K562 (cell line): ENCODE data around the gene ZNHIT2. TPM values are rescaled to one million over a fixed set of nuclear protein-coding genes. Genes with fewer than 3 reads are reported as not detected.

ENCODE experiments used
- ARHGAP35 ChIP-seq: fragments of 450-650 bp; IDR thresholded peaks from 2 replicates; pipeline ENCODE4 v1.6.1; 2018; ENCODE audit not compliant: partially characterized antibody
- CAMTA2 ChIP-seq: fragments of 250-450 bp; sonication (Bioruptor Pico); conservative IDR thresholded peaks from 2 replicates; pipeline ENCODE4 v1.5.1; 2022
- CBFA2T2 ChIP-seq: fragments of 450-650 bp; conservative IDR thresholded peaks from 2 replicates; pipeline ENCODE4 v1.6.1; 2017; ENCODE audit warnings: mild to moderate bottlenecking
- CCNT2 ChIP-seq: IDR thresholded peaks from 2 replicates; pipeline ENCODE4 v1.6.1; 2011; ENCODE audit warnings: borderline replicate concordance, low read depth, mild to moderate bottlenecking, moderate library complexity, mixed read lengths, low read length; ENCODE audit not compliant: insufficient read length; ENCODE audit errors: extremely low read depth
- DLX4 ChIP-seq: fragments of 250-450 bp; sonication (Bioruptor Pico); IDR thresholded peaks from 2 replicates; pipeline ENCODE4 v1.6.1; 2021; ENCODE audit warnings: mild to moderate bottlenecking
- DNMT1 ChIP-seq: fragments of 450-650 bp; IDR thresholded peaks from 2 replicates; pipeline ENCODE4 v1.6.1; 2016; ENCODE audit warnings: antibody characterized with exemption, mild to moderate bottlenecking
- ERF ChIP-seq: fragments of 450-650 bp; formaldehyde crosslinking; IDR thresholded peaks from 2 replicates; pipeline ENCODE4 v1.4.0; 2020; ENCODE audit warnings: mild to moderate bottlenecking, mixed read lengths
- HES1 ChIP-seq: fragments of 450-650 bp; IDR thresholded peaks from 2 replicates; pipeline ENCODE4 v1.6.1; 2016; ENCODE audit warnings: low read depth, mild to moderate bottlenecking, moderate library complexity
- IRF1 ChIP-seq: sonication (generic); formaldehyde crosslinking; IDR thresholded peaks from 2 replicates; pipeline ENCODE4 v1.8.0; 2022; ENCODE audit warnings: missing genetic modification reagents, mild to moderate bottlenecking, borderline replicate concordance
- MBD1 ChIP-seq: fragments of 250-450 bp; sonication (Bioruptor Pico); IDR thresholded peaks from 2 replicates; pipeline ENCODE4 v1.8.0; 2022; ENCODE audit warnings: inconsistent platforms
- NELFE ChIP-seq: IDR thresholded peaks from 2 replicates; pipeline ENCODE4 v1.6.1; 2011; ENCODE audit warnings: mild to moderate bottlenecking; ENCODE audit not compliant: insufficient read depth, insufficient read length
- NR2C1 ChIP-seq, 2 experiments: fragments of 450-650 bp; IDR thresholded peaks; 2 replicates each; pipeline ENCODE4 v1.6.1; 2017; ENCODE audit warnings: mild to moderate bottlenecking in 2 of 2, antibody characterized with exemption in 1 of 2, inconsistent platforms in 1 of 2, missing compliant biosample characterization in 1 of 2, missing genetic modification characterization in 1 of 2
- POLR2B ChIP-seq: fragments of 450-650 bp; IDR thresholded peaks from 2 replicates; pipeline ENCODE4 v1.6.1; 2018; ENCODE audit warnings: low read depth; ENCODE audit not compliant: partially characterized antibody
- TBP ChIP-seq: optimal IDR thresholded peaks from 2 replicates; pipeline ENCODE3; 2011; ENCODE audit warnings: low read depth, low read length, improper control_type of control experiment
- TCF3 ChIP-seq: sonication (generic); formaldehyde crosslinking; IDR thresholded peaks from 2 replicates; pipeline ENCODE4 v1.4.0; 2020; ENCODE audit warnings: mild to moderate bottlenecking, missing genetic modification reagents
- TGIF2 ChIP-seq: sonication (generic); formaldehyde crosslinking; IDR thresholded peaks from 2 replicates; pipeline ENCODE4 v1.8.1; 2022; ENCODE audit warnings: mild to moderate bottlenecking, missing genetic modification reagents, moderate library complexity
- U2AF2 ChIP-seq: fragments of 200-400 bp; formaldehyde crosslinking; optimal IDR thresholded peaks from 2 replicates; pipeline ENCODE3; 2017; ENCODE audit warnings: low read depth, mild to moderate bottlenecking, low read length
- USF2 ChIP-seq: sonication (generic); formaldehyde crosslinking; IDR thresholded peaks from 2 replicates; pipeline ENCODE4 v1.5.0; 2020; ENCODE audit warnings: missing genetic modification reagents
- ZBTB26 ChIP-seq: fragments of 450-650 bp; formaldehyde crosslinking; IDR thresholded peaks from 2 replicates; pipeline ENCODE4 v1.4.0; 2022; ENCODE audit warnings: missing genetic modification characterization
- ZNF217 ChIP-seq: sonication (generic); formaldehyde crosslinking; IDR thresholded peaks from 2 replicates; pipeline ENCODE4 v1.8.0; 2022; ENCODE audit warnings: mild to moderate bottlenecking, missing genetic modification reagents
- ZNF699 ChIP-seq: fragments of 250-450 bp; sonication (Bioruptor Pico); IDR thresholded peaks from 2 replicates; pipeline ENCODE4 v1.8.0; 2021; ENCODE audit warnings: mild to moderate bottlenecking, moderate library complexity; ENCODE audit not compliant: insufficient replicate concordance
- polyA plus RNA-seq, 8 experiments: library from polyadenylated mRNA; depleted of rRNA in 4 of 8; stranded (reverse) in 5 of 8; unstranded in 3 of 8; fragments of >200 nt; fragmentation: Nextera tagmentation in 2 of 8; fragmentation: Illumina TruSeq in 1 of 8; extraction: Ambion mirVana in 2 of 8; extraction: Trizol in 1 of 8; gene quantifications; 2 replicates each; pipeline versions ENCODE4 v1.2.1 to v1.2.3, GENCODE V29; 2011 to 2014; ENCODE audit warnings: inconsistent platforms in 1 of 8, missing spikeins in 1 of 8
- total RNA-seq, 7 experiments: library from RNA; depleted of rRNA in 6 of 7; stranded (reverse); fragments of >200 nt in 6 of 7; fragmentation: Illumina TruSeq in 2 of 7; extraction: Trizol in 2 of 7; gene quantifications; 2 replicates each; pipeline versions ENCODE4 v1.2.1 to v1.2.3, GENCODE V29; 2011 to 2021; ENCODE audit warnings: low replicate concordance in 1 of 7

ZNHIT2 gene
- total and polyA plus RNA-seq, 9 of the 15 experiments (the other 6 are each of a cell fraction or from before 2014, with no cell fraction given), result 0.08 to 39.0 (median 2.5) TPM

- TF ChIP-seq IRF1 (CRISPR knock-in tag) (no peak), USF2 (CRISPR knock-in tag) (no peak), CAMTA2 (CRISPR knock-in tag) (no peak), NELFE (peak; percentile 43), ZNF217 (CRISPR knock-in tag) (no peak), ERF (CRISPR knock-in tag) (no peak), ZNF699 (CRISPR knock-in tag) (no peak), ARHGAP35 (no peak), ZBTB26 (no peak), TCF3 (CRISPR knock-in tag) (no peak; the same call in none of the 2 replicates), U2AF2 (no peak), HES1 (no peak), DNMT1 (no peak), NR2C1 (IDR thresholded peaks at IDR 0.05) (peak; percentile 45), NR2C1 (tag; IDR thresholded peaks at IDR 0.05) (no peak), CCNT2 (peak; percentile 28), TBP (peak; percentile 97), MBD1 (CRISPR knock-in tag) (no peak), CBFA2T2 (no peak), DLX4 (no peak), TGIF2 (CRISPR knock-in tag) (no peak), POLR2B (peak; percentile 93)
These were observed 4.6 kb upstream of the ZNHIT2 start, which contains the start of the genes FAU and MRPL49 (continued) for GRCh38 chr11:65121865-65122696.
